ENCODE measurements around the gene UTP25. TPM values are rescaled to one million over a fixed set of nuclear protein-coding genes. Genes with fewer than 3 reads are reported as not detected.

The UTP25 gene
- total and polyA plus RNA-seq, 2 experiments from 2014 or later: 3.6 to 8.9 TPM

DNA sequence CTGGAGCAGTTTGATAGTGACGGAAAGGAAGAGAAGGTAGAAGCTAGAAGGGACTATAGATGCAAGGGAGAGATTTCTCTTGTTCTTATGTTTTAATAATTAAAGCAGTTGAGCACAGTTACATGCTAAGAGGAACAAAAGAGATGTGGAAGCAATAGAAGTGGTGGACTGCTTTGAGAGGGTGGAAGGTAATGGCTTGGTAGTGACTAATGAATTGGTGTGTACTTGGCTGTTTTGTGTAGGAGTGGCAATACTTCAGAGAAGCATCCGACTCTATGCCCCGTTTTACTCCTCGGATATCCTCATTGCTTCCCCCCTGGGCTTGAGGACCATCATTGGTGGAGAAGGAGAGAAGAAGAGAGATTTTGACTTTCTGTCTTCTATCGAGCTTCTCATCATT, 12.8 kb downstream of the UTP25 start:
- DNase-seq (ENCODE audit: low spot score) (no peak), ATAC-seq (no peak)
- no peaks in the 10 kb centered on the region for H3K4me1 Mint-ChIP-seq
- Histone ChIP-seq H2AFZ (no peak overlapping the region), H3K9me2 (ENCODE audit: insufficient read depth) (no peaks in the 10 kb centered on the region), H4K20me1 (replicated peaks; ENCODE audit: insufficient read depth) (peaks cover 6% of the 10 kb centered on the region), H3F3A (replicated peaks; ENCODE audit: low read depth) (no peaks in the 10 kb centered on the region), H3K4me3 (no peak overlapping the region), H3K27ac (ENCODE audit: low read depth) (no peak overlapping the region), H3K4me1 (ENCODE audit: insufficient read depth) (no peaks in the 10 kb centered on the region), H3K27me3 (ENCODE audit: insufficient read depth) (no peaks in the 10 kb centered on the region), H3K36me3 (ENCODE audit: insufficient read depth) (peaks cover 59% of the 10 kb centered on the region), H3K4me2 (no peak overlapping the region), H3K79me2 (replicated peaks; ENCODE audit: insufficient read depth) (no peaks in the 10 kb centered on the region)
- H3K36me3 Mint-ChIP-seq (ENCODE audit: low read depth): peaks cover 70% of the 10 kb centered on the region
- H3K4me3 Mint-ChIP-seq: no peak overlapping the region
- no peak overlapping the region for H3K27ac Mint-ChIP-seq
- TF ChIP-seq CREB1 (CRISPR knock-in tag; IDR thresholded peaks at IDR 0.05; ENCODE audit: low read depth) (no peak), ZNF114 (CRISPR knock-in tag; IDR thresholded peaks at IDR 0.05) (no peak), EZH2 (IDR thresholded peaks at IDR 0.05; ENCODE audit: low read depth, unreplicated experiment) (no peak), POLR2AphosphoS5 (IDR thresholded peaks at IDR 0.05; ENCODE audit: low read depth) (no peak), EZH2phosphoT487 (IDR thresholded peaks at IDR 0.05; ENCODE audit: unreplicated experiment) (no peak), ZNF462 (CRISPR knock-in tag; IDR thresholded peaks at IDR 0.05) (no peak), ETS1 (IDR thresholded peaks at IDR 0.05) (no peak), ZNF331 (CRISPR knock-in tag; IDR thresholded peaks at IDR 0.05; ENCODE audit: low read depth) (no peak)
- TF ChIP-seq, protein P1, sequence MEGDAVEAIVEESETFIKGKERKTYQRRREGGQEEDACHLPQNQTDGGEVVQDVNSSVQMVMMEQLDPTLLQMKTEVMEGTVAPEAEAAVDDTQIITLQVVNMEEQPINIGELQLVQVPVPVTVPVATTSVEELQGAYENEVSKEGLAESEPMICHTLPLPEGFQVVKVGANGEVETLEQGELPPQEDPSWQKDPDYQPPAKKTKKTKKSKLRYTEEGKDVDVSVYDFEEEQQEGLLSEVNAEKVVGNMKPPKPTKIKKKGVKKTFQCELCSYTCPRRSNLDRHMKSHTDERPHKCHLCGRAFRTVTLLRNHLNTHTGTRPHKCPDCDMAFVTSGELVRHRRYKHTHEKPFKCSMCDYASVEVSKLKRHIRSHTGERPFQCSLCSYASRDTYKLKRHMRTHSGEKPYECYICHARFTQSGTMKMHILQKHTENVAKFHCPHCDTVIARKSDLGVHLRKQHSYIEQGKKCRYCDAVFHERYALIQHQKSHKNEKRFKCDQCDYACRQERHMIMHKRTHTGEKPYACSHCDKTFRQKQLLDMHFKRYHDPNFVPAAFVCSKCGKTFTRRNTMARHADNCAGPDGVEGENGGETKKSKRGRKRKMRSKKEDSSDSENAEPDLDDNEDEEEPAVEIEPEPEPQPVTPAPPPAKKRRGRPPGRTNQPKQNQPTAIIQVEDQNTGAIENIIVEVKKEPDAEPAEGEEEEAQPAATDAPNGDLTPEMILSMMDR (conservative IDR thresholded peaks at IDR 0.05; ENCODE audit: low read depth in 2 of 2): no peak
- H3K9me3 Mint-ChIP-seq: no peaks in the 10 kb centered on the region; the same call in 2 of the 3 replicates
- H3K27me3 Mint-ChIP-seq (ENCODE audit: insufficient read depth, low read depth, poor library complexity): no peaks in the 10 kb centered on the region
